Measurements from ENCODE around the gene PTPRT. TPM values are rescaled to one million over a fixed set of nuclear protein-coding genes. Genes with fewer than 3 reads are reported as not detected.

Gene PTPRT
- total RNA-seq, 1 experiment from 2014 or later, result not detected

DNA sequence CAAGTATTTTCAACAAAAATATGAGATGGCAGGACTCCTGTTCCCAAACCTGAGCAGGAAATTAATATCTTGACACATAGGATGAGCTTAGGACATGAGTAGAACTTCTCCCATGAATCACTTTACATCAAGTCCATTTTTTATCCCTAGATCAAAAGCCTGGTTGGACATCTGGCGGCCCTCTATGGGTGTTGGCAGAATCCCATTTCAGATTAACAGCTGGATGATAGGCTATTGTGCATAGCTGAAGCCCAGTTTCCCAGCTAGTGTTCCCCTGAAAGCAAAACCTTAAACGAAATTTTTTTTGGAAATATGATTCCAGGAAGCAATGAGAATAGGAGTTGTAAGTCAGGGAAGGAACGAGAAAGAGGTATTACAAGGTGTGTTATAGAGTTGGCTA lies 1122.1 kb downstream of the PTPRT start:
- Mint-ChIP-seq H3K27ac (ENCODE audit: unreplicated experiment) (no peak overlapping the region), H3K4me1 (ENCODE audit: low read depth, unreplicated experiment) (no peaks in the 10 kb centered on the region), H3K9me3 (ENCODE audit: low read depth, unreplicated experiment) (no peaks in the 10 kb centered on the region), H3K27me3 (ENCODE audit: unreplicated experiment) (peaks cover 31% of the 10 kb centered on the region), H3K36me3 (ENCODE audit: insufficient read depth, unreplicated experiment) (no peaks in the 10 kb centered on the region), H3K4me3 (ENCODE audit: low read depth, unreplicated experiment) (no peak overlapping the region)
- DNase-seq, result no peak
- TF ChIP-seq CTCF (IDR thresholded peaks at IDR 0.05; ENCODE audit: unreplicated experiment), result no peak
- CTCF ChIA-PET, result no interaction called here
- no TSS peak for BruUV-seq (replicated peaks)
- intact Hi-C loops (cut with micrococcal nuclease; ENCODE audit: unreplicated experiment), result no loop called here

DNA sequence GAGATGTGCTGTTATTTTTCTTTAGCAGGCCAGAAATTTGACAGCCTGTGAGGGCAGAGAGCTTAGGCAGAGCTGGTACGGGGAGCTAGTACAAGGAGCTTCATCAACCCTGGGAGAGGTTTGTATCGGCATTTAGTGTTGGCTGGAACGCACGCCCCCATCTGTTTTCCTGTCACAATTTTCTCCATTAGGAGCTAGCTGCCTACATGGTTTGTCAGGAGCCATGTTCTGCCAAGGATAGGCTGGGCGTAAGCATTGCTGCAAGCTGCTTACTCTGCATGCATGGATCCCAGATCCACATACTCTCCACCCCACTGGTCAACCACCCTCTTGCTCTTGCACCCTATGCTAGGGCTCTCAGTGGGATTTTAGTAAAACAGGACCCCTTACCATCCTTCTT lies 1122.5 kb downstream of the PTPRT start:
- CTCF ChIA-PET, result no interaction called here
- H3K27ac Mint-ChIP-seq (ENCODE audit: unreplicated experiment), result no peak overlapping the region
- H3K9me3 Mint-ChIP-seq (ENCODE audit: low read depth, unreplicated experiment), result no peaks in the 10 kb centered on the region
- peaks cover 31% of the 10 kb centered on the region for H3K27me3 Mint-ChIP-seq (ENCODE audit: unreplicated experiment)
- BruUV-seq (replicated peaks), result no TSS peak
- no peak overlapping the region for H3K4me3 Mint-ChIP-seq (ENCODE audit: low read depth, unreplicated experiment)
- no peak for DNase-seq
- intact Hi-C loops (cut with micrococcal nuclease; ENCODE audit: unreplicated experiment), result no loop called here
- no peaks in the 10 kb centered on the region for H3K36me3 Mint-ChIP-seq (ENCODE audit: insufficient read depth, unreplicated experiment)
- no peaks in the 10 kb centered on the region for H3K4me1 Mint-ChIP-seq (ENCODE audit: low read depth, unreplicated experiment)
- no peak for TF ChIP-seq CTCF (IDR thresholded peaks at IDR 0.05; ENCODE audit: unreplicated experiment)

GRCh38 chr20:42063141-42063540 lies 1126.6 kb downstream of the PTPRT start:
- DNase-seq, result no peak

GRCh38 chr20:42053350-42053749 lies 1136.4 kb downstream of the PTPRT start:
- H3K4me1 Mint-ChIP-seq (ENCODE audit: low read depth, unreplicated experiment), result no peaks in the 10 kb centered on the region
- intact Hi-C loops (cut with micrococcal nuclease; ENCODE audit: unreplicated experiment), result no loop called here
- no TSS peak for BruUV-seq (replicated peaks)
- CTCF ChIA-PET, result interaction anchor here (1.1 kb wide), 1 partner anchor 11 kb away, joined by 3 read pairs; no protein-coding TSS in a partner anchor
- H3K27me3 Mint-ChIP-seq (ENCODE audit: unreplicated experiment), result peaks cover 40% of the 10 kb centered on the region
- no peak overlapping the region for H3K27ac Mint-ChIP-seq (ENCODE audit: unreplicated experiment)
- no peak for DNase-seq
- H3K36me3 Mint-ChIP-seq (ENCODE audit: insufficient read depth, unreplicated experiment), result no peaks in the 10 kb centered on the region
- H3K9me3 Mint-ChIP-seq (ENCODE audit: low read depth, unreplicated experiment), result no peaks in the 10 kb centered on the region
- TF ChIP-seq CTCF (IDR thresholded peaks at IDR 0.05; ENCODE audit: unreplicated experiment), result no peak
- no peak overlapping the region for H3K4me3 Mint-ChIP-seq (ENCODE audit: low read depth, unreplicated experiment)

More at GRCh38 chr20:42063141-42063540, 1126.6 kb downstream of the PTPRT start:
- H3K9me3 Mint-ChIP-seq (ENCODE audit: low read depth, unreplicated experiment), result no peaks in the 10 kb centered on the region
- CTCF ChIA-PET, result no interaction called here
- H3K4me3 Mint-ChIP-seq (ENCODE audit: low read depth, unreplicated experiment), result no peak overlapping the region
- no TSS peak for BruUV-seq (replicated peaks)
- intact Hi-C loops (cut with micrococcal nuclease; ENCODE audit: unreplicated experiment), result no loop called here
- no peak overlapping the region for H3K27ac Mint-ChIP-seq (ENCODE audit: unreplicated experiment)
- no peak for TF ChIP-seq CTCF (IDR thresholded peaks at IDR 0.05; ENCODE audit: unreplicated experiment)
- H3K4me1 Mint-ChIP-seq (ENCODE audit: low read depth, unreplicated experiment), result no peaks in the 10 kb centered on the region
- no peaks in the 10 kb centered on the region for H3K36me3 Mint-ChIP-seq (ENCODE audit: insufficient read depth, unreplicated experiment)
- H3K27me3 Mint-ChIP-seq (ENCODE audit: unreplicated experiment), result peaks cover 15% of the 10 kb centered on the region
